Muscle layer of duodenum (tissue), 2 donors: ENCODE data around the gene PLCB4.

Experiments
- H3K27ac ChIP-seq: one replicate; pipeline ENCODE4 v1.7.0; 2013; ENCODE audit warnings: mild to moderate bottlenecking, low read length
- H3K27me3 ChIP-seq: one replicate; pipeline ENCODE4 v1.7.0; 2013; ENCODE audit warnings: low read depth, mild to moderate bottlenecking, control low read depth, low read length
- H3K36me3 ChIP-seq, 2 donors: one replicate each; pipeline ENCODE4 v1.7.0; 2013; ENCODE audit warnings: low read length in 2 of 2, control low read depth in 1 of 2, mild to moderate bottlenecking in 1 of 2; ENCODE audit not compliant: insufficient read depth in 2 of 2, control insufficient read depth in 1 of 2
- H3K4me1 ChIP-seq, 2 donors: one replicate each; pipeline ENCODE4 v1.7.0; 2013; ENCODE audit warnings: low read length in 2 of 2, mild to moderate bottlenecking in 2 of 2, control low read depth in 1 of 2, moderate library complexity in 1 of 2; ENCODE audit not compliant: insufficient read depth in 2 of 2, control insufficient read depth in 1 of 2
- H3K4me3 ChIP-seq, 2 donors: one replicate each; pipeline ENCODE4 v1.7.0; 2013; ENCODE audit warnings: low read length in 2 of 2, low read depth in 1 of 2, mild to moderate bottlenecking in 1 of 2
- H3K9me3 ChIP-seq, 2 donors: one replicate each; pipeline ENCODE4 v1.7.0; 2013; ENCODE audit warnings: low read length in 2 of 2, control low read depth in 1 of 2, mild to moderate bottlenecking in 1 of 2; ENCODE audit not compliant: control insufficient read depth in 1 of 2
- donor health status: healthy.

Gene PLCB4

DNA sequence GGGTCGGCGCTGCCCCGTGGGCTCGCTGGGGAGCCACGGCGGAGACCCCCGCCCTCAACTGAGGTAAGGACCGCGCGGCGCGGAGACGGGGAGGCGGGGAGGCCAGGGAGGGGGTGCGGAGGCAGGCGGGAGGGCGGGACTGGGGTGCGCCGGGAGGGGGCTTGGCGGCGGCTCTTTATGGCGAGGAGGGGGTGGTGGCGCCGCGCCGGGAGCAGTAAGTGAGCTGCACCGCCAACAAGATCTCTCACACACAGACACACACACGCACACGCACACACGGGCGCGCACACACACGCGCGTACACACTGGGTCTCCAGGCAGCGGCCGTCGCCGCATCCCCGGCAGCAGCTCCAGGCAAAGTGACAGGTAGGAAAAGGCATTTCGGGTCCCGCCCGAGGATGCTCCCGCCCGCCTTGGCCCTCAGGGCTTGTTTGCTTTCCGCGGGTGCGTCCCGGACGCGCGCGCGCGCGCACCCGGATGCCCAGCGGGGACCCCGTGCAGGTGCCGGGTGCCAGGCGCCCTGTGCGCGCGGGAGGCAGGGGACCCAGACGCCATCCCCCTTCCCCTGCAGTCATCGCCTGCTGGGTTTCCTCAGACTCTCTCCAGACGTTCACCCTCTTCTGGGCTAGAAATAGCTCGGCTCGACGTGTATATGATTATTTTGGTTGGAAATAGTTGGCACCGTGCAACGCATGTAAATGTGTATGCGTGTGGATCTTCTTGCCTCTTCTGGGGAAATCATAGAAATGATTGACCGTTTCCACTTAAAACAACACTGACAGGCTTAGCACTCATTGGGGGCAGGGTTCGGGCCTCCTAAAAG, at the start of gene PLCB4:
Gene PLCB4 (plus strand): TSS at position 247 of the 823 bp plus-strand sequence. CDS start 238,728 bp downstream, outside the sequence.
- H3K4me3 ChIP-seq, result peak within 1 kb of the TSS; percentile 72 to 97
- no peaks in the 10 kb centered on the region for H3K27me3 ChIP-seq
- H3K4me1 ChIP-seq, result peaks cover 0 to 6% of the 10 kb centered on the region in 2 donors
- H3K27ac ChIP-seq, result peak within 1 kb of the TSS; percentile 34
- no peaks in the 10 kb centered on the region for H3K36me3 ChIP-seq
- no peaks in the 10 kb centered on the region for H3K9me3 ChIP-seq

DNA sequence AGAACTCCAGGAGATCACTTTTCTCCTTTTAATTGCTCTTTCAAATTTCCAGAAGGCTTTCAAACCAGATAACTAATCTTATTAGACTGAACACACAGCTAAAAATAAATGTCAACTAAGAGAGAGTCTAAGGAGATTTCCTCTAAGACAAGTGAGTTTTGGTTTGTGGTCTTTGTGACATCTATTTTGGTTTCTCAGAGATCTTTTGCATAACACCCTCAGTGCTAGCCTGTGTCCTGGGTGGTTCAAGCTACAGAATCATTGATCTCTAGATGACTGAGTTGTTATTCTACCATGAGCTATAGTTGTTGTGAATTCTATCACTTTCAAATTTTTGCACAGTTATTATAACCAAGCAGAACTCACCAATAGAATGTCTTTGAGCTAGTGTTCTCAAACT, 49.1 kb upstream of the PLCB4 start:
- Histone ChIP-seq H3K27ac (no peak overlapping the region), H3K36me3 (no peaks in the 10 kb centered on the region), H3K27me3 (no peaks in the 10 kb centered on the region), H3K4me1 (no peaks in the 10 kb centered on the region), H3K4me3 (no peak overlapping the region), H3K9me3 (no peaks in the 10 kb centered on the region)

DNA sequence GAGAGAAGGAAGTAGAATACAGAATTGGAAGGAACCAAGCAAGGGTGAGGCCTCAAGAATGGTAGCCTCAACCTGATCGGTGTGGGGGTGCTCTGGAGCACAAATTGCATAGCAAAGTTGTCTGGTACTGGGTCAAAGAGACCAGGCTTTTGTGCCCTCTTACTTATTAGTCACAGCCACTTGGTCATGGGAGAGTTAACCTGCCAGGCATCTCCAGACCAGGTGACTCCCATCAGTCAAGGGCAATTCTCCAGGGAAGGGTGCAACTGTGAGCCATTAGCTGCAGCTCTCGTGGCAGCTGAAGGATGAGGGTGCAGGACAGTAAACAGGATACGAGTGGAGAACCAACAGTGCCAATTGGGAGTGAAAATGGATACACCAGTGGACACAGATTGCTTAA, 47.7 kb upstream of the PLCB4 start:
- no peaks in the 10 kb centered on the region for H3K36me3 ChIP-seq
- no peaks in the 10 kb centered on the region for H3K9me3 ChIP-seq
- H3K4me3 ChIP-seq, result no peak overlapping the region
- H3K27me3 ChIP-seq, result no peaks in the 10 kb centered on the region
- H3K27ac ChIP-seq, result no peak overlapping the region
- no peaks in the 10 kb centered on the region for H3K4me1 ChIP-seq

DNA sequence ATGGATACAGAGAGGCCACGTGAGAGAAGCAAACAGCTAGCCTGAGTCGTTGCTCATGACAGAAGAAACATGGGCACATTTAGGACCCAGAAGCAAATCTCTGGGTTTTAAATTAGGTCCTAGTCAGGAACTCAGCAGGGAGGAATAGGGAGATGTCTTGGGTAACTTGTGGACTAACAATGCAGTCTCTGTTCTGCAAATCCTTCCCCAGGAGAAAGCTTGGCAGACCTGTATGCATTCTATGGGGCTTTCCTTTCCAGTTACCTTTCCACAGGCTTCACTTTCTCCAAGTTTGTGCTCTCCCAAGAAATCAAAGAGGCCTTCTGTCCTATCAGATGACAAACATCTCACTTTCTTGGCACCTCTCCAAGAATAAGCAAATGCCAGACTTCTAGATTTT, 47.2 kb upstream of the PLCB4 start:
- no peaks in the 10 kb centered on the region for H3K27me3 ChIP-seq
- no peak overlapping the region for H3K27ac ChIP-seq
- H3K4me3 ChIP-seq, result no peak overlapping the region
- no peaks in the 10 kb centered on the region for H3K9me3 ChIP-seq
- no peaks in the 10 kb centered on the region for H3K4me1 ChIP-seq
- no peaks in the 10 kb centered on the region for H3K36me3 ChIP-seq

DNA sequence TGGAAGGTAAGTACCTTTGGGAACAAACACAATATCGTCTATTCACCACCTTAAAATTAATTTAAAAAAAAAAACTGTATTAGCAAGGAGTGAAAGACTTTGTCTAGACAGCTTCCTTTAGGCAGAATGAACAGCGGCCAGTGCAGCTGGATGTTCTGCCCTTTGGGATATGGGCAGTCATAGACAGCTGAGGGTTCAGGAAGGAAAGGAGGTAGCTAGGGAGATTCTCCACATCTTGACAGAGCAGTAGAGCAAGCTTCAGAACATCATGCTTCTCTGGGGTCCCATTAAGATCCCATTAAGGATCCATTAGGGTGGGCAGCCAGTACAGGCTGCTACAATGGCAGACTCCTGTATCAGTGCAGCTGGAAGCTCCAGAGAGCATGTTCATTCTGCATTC, 46.5 kb upstream of the PLCB4 start:
- Histone ChIP-seq H3K36me3 (no peaks in the 10 kb centered on the region), H3K4me3 (no peak overlapping the region), H3K27ac (no peak overlapping the region), H3K27me3 (no peaks in the 10 kb centered on the region), H3K4me1 (no peaks in the 10 kb centered on the region), H3K9me3 (no peaks in the 10 kb centered on the region)

DNA sequence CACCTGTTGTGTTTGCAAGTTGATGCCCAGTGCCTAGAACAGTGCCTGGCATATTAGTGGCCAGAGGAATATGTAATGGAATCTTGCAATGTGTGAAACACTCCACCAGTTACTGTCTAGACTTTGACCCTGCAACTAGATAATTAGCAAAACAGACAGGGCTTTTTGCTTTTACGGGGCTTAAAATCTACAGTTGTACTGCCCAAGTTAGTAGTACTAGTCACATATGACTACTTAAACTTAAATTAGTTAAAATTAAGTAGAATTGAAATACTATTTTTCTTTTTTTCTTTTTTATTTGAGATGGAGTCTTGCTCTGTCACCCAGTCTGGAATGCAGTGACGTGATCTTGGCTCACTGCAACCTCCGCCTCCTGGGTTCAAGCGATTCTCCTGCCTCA, 44.3 kb upstream of the PLCB4 start:
- Histone ChIP-seq H3K36me3 (no peaks in the 10 kb centered on the region), H3K9me3 (no peaks in the 10 kb centered on the region), H3K4me1 (no peaks in the 10 kb centered on the region), H3K27ac (no peak overlapping the region), H3K27me3 (no peaks in the 10 kb centered on the region), H3K4me3 (no peak overlapping the region)

DNA sequence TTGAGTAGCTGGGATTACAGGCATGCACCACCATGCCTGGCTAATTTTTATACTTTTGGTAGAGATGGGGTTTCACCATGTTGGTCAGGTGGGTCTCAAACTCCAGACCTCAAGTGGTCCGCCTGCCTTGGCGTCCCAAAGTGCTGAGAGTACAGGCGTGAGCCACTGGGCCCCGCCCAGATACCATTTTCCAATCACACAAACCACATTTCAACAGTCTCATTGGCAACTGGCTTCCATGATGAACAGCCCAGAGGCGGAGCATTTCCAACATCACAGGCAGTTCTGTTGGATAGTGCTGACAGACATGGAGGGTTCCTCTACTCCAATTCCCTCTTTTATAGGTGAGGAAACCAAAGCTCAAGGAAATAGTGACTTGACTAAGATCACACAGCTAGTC, 43.9 kb upstream of the PLCB4 start:
- Histone ChIP-seq H3K4me1 (no peaks in the 10 kb centered on the region), H3K27ac (no peak overlapping the region), H3K4me3 (no peak overlapping the region), H3K36me3 (no peaks in the 10 kb centered on the region), H3K27me3 (no peaks in the 10 kb centered on the region), H3K9me3 (no peaks in the 10 kb centered on the region)

DNA sequence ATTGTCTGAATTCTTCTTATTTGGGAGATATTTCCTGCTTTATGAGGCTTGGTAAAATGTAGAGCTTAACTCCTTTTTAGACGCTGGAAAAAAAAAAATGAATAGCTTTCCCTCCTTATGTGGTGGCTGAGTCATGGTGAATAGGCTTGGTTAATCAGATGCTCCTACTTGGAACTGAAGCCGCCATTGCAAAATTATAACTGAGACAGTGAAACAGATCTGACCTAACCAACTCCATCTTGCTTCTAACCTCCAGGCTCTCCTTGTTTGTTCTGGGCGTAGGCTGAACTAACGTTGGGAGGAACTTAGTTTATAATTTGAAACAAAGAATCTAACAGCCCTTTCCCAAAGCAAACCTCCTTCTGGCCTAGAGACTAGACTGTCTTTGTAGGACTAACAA, 43.2 kb upstream of the PLCB4 start:
- Histone ChIP-seq H3K9me3 (no peaks in the 10 kb centered on the region), H3K4me1 (no peaks in the 10 kb centered on the region), H3K27ac (no peak overlapping the region), H3K27me3 (no peaks in the 10 kb centered on the region), H3K36me3 (no peaks in the 10 kb centered on the region), H3K4me3 (no peak overlapping the region)

DNA sequence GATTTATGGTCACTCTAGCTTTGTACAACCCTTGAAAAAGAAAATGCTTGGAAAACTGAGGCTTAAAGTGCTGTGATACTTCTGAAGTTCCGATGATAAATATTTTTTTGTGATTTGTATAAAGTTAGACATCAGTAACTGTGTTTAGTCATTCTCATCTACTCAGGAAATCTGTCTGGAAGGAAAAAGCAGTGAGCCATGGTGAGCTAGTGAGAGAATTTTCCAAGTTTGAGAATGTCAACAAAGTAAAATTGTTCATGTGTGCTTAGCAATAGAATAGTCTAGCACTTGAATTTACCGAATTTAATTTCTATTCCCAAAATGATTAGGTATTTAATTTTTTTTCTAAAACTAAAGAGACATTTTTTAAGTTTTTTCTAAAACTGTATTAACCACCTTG, 41.3 kb upstream of the PLCB4 start:
- Histone ChIP-seq H3K36me3 (no peaks in the 10 kb centered on the region), H3K9me3 (no peaks in the 10 kb centered on the region), H3K27ac (no peak overlapping the region), H3K4me1 (peaks cover 0 to 4% of the 10 kb centered on the region in 2 donors), H3K27me3 (no peaks in the 10 kb centered on the region), H3K4me3 (no peak overlapping the region)

DNA sequence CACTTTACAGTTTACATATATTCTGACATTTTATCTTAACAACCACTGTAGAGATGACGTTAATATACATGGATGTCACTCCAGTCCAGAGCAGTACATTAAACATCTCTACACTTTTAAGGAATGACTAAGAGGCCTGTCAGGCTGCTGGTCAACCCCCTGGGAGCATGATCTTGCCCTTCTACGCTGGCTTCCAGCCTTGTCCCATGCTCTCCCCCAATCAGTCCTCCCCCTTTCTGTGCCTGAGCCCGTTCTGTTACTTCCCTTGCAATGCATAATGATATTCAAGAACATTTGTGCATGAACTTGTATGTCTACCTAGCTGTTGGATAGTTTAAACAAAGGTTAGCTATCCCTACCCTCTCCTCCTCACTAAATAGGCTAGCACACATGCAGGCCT, 40.5 kb upstream of the PLCB4 start:
- Histone ChIP-seq H3K27me3 (no peaks in the 10 kb centered on the region), H3K36me3 (no peaks in the 10 kb centered on the region), H3K4me3 (no peak overlapping the region), H3K27ac (no peak overlapping the region), H3K9me3 (no peaks in the 10 kb centered on the region), H3K4me1 (peaks cover 0 to 4% of the 10 kb centered on the region in 2 donors)

DNA sequence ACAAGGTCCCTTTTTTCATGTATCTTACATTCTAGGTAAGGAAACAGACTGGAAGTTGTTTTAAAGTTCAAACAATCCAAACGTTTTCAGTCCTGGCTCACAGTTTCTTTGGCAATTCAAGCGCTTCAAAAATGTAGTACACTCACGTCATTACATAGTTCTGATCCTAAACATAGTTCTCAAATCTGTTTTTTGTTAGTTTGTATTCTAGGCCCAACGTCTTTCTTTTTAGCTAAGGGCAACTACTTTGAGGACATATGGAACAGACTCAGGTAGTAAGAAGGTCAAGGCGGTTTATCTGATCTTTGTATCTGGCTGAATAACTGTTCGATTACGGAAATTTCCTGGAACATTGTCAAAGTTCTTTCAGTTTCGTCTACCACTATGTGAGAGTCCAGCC, 36.9 kb upstream of the PLCB4 start:
- no peaks in the 10 kb centered on the region for H3K27me3 ChIP-seq
- no peak overlapping the region for H3K4me3 ChIP-seq
- H3K27ac ChIP-seq, result no peak overlapping the region
- peaks cover 0 to 4% of the 10 kb centered on the region in 2 donors for H3K4me1 ChIP-seq
- H3K36me3 ChIP-seq, result no peaks in the 10 kb centered on the region
- H3K9me3 ChIP-seq, result no peaks in the 10 kb centered on the region

DNA sequence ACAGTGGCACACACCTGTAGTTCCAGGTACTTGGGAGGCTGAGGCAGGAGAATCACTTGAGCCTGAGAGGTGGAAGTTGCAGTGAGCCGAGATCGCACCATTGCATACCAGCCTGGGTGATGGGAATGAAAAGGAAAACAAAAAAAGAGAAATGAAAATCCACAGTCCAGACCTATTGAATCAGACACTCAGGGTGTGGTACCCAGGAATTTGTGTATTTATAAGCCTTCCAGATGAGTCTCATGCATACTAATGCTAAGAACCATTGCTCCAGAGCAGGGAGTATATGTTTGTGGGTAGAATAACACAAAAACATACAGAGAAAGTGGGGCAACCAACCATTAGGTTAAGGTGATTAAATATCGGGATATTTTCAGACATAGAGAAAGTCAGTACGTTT, 36.1 kb upstream of the PLCB4 start:
- Histone ChIP-seq H3K27ac (no peak overlapping the region), H3K27me3 (no peaks in the 10 kb centered on the region), H3K4me3 (no peak overlapping the region), H3K4me1 (peaks cover 0 to 4% of the 10 kb centered on the region in 2 donors), H3K36me3 (no peaks in the 10 kb centered on the region), H3K9me3 (no peaks in the 10 kb centered on the region)
